CD4-positive, alpha-beta T cell treated with Interleukin-2 at 100 ng/mL for 4 hours (primary cell): Measurements from ENCODE around the gene DHRS7C.
"Not testable (repeated sequence)": the region's sequence is repeated elsewhere in the genome, so short reads cannot be mapped to it uniquely, and the experiment has no call there.

Experiments
- DNase-seq: peaks from one replicate; pipeline ENCODE4 v3.0.0-alpha.2; 2020; ENCODE audit warnings: low spot score

The DHRS7C gene

DNA sequence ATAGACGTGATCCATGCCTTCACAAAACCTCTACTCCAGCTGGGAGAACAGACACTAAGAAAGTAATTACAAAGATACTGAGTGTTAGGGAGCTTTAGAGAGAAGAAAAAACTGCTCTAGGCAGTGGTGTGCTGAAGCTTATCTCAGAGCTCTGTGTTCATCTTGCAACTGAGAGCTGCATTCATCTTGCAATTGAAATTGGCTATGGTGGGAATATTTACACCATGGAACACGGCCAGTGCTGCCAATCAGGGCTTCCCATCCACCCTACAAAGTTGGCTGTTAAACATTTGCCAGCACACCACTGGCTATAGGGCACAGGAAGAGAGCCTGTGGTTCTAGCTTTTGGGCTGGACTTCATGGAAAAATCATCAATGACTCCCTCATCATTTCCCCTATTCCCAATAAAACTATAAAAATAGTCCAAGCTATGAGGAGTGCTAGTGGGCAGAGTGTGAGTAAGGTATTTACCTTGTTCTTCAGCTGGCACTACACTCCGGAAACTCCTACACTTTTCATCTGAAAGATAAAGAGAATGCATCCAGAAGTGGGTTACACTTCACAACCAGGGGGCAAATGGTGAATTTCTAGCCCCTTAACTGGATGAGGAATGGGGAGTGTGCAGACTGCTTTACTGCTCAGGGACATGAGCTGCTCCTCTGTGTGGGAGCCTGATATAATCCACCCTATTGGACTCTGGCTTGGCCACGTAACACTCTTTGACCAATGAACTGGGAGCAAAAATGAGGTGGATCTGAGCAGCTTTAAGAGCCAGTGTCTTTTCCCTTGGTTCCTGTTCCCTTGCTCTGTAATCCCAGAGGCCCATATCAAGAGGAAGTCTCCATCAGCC, 18.9 kb upstream of the DHRS7C start:
- DNase-seq = no peak

DNA sequence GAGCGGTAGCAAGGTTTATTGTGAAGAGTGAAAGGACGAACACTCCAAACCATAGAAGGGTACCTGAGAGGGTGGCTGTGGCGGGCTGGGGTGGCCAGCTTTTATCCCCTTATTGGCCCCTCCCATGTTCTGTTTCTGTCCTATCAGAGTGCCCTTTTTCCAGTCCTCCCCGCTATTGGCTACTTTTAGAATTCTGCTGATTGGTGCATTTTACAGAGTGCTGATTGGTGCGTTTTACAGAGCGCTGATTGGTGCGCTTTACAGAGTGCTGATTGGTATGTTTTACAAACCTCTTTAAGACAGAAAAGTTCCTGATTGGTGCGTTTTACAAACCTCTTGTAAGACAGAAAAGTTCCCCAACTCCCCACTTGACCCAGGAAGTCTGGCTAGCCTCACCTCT, 18.0 kb upstream of the DHRS7C start:
- DNase-seq = no peak

DNA sequence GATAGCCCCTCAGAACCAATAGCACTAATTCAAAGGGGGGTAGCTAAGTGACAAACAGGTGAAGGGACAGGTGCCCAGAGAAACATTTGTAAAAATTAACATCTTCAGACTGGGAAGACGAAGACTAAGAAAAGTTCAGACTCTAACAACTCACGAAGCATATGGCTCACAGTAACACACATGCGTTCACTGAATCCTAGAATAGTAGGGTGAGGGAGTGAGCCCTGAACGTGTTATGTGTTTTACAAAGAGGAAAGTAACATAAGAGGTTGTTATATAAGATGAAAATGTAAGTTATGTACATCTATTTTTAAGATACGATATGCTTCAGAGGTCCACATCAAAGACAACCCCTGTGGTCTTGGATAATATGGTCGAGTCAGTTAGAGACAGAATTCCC, 15.3 kb upstream of the DHRS7C start:
- DNase-seq = no peak

DNA sequence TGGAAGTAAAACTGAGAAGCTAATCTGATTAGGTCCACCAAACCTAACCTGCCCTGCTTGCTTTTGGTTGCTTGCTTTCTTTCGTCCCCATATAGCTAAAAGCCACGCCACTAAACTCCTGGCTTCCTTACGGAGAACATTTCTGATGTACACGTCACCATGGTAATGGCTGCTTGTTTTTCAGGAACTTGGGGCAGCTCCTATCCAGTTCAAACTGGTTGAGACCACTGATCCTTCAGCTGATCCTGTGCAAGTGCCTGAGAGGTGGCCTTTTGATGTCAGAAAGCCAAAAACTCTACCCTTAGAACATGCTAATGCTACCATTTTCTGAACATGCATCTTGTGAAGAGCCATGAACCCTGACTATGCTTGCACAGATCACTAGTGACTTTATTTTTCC, 14.4 kb upstream of the DHRS7C start:
- DNase-seq = no peak

DNA sequence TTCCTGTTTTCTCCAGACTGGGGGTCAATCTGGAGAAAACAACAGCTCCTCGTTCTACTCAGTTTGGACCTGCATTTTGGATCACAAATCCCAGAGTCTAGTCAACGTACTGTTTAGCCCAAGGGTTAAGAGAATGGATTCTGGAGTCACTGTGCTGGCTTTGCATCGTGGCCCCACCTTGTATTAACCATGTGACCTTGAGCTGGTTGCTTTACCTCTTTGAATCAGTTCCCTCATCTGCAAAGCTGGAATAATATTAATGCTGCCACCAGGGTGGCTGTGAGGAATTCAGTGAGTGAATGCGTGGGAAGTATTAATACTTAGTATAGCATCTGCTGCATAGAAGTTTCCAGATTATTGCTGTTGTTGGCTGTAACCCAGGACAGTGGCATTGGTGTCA, 11.3 kb upstream of the DHRS7C start:
- DNase-seq = no peak

DNA sequence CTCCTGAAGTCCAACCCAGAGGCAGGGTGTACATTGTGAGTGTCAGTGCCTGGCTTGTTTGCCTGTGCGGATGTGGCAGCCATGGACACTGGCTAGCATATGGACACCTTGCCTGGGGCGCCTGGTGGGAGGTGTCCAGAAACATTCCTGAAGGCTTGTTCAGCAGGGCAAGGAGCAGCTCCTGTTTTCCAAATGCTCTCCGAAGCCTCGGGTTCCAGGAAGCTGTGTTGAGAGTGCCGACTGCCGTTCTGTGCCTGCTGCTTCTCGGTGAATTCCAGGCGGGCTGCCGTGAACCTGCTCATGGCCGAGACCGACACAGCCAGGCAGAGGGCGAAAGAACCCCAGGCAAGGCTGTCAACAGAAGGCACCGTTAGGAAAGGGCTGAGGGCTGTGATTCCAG, 10.9 kb upstream of the DHRS7C start:
- DNase-seq = no peak

DNA sequence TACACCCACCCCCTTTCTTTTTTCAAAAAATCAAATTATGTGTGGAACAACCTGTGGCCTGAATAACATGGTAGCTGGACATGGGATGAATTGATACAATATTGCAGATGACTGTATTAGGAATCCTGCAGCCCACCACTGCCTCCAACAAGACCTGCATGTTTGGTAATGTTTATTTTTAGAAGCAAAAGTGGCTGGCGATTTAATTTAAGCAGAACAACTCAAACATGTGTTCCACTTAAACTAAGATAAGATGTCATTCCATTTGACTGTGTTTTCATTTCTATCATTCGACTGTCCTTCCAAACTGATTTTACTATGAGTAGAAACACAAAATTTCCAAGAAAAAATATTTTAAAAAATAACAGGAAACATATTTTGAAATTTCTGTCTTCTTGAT, 10.1 kb upstream of the DHRS7C start:
- DNase-seq = no peak

DNA sequence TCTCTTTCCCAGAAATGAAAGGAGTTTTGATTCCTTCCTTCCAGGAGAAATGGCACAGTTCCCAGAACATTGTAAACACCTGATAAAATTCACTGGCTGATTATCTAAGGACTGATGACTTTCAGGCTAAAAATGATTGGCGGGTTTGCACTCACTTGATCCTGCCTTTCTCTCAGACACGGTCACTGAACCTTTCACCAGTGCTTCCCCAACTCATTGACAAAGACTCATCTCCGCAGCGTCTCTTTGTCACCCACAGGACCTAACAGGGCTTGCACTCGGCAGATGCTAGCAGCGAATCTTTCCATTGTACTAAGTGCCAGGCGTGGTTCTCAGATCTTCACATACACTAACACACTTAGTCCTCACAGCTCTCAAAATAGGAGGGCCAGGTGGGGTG, 7.3 kb upstream of the DHRS7C start:
- DNase-seq = no peak

DNA sequence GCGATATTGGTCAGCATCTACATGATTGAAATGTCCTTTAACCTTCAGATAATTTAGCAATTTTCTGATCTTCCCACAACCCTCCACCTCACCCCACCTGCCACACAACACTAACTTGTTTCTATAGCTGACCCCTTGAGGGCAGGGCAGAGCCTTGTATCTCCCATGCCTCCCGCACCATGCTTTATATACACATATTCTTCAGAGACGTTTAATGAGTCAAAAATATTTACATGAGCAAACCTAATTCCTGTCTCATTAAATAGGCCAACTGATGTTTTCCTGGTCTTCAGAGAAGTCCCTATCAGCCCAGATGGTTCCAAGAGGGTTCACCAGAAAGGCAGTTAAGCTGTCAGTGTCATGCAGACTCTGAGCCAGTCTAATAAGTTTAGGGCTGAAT, 6.6 kb upstream of the DHRS7C start:
- DNase-seq = no peak

DNA sequence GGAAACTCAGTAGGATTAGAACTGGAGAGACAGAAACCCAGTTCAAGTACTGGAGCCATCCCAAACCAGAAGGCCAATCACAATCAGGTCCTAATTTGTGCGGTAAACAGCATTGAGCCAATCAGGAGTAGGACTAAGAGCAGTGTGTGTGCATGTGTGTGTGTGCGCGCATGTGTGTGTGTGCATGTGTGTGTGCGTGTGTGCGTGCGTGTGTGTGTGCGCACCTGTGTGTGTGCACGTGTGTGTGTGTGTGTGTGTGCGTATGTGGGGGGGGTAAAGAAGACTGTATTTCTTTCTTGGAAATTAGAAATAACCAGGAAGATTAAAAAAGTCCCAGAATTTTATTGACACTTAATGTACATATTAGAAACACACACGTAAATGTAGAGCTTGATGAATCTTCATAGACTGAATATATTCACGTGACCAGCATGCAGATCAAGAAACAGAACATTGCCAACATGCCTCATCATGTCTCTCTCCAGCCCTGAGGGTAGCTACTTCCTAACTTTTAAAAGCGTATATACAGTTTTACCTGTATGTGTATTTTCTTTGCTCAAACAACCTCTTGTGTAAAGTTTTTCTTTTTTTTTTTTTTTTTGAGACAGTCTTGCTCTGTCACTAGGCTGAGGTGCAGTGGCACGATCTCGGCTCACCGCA, 919 bp upstream of the DHRS7C start:
- no peak for DNase-seq

DNA sequence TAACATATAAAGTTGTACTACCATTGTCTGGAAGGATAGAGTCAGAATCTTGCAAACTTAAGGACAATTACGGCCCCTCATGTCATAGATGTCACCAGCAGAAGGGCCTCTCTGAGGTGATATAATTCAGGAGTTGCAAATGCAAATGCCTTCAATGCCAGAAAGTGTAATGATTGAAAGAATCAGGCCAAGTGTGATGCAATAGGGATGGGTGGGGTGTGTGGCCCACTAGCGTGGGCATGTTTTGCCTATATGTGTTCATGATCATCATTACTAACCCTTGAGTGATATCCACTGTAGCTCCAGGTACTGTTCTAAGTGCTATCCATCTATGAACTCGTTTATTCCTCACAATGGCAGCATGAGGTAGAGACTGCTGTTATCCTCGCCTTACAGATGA, 1.1 kb downstream of the DHRS7C start:
- DNase-seq = no peak

DNA sequence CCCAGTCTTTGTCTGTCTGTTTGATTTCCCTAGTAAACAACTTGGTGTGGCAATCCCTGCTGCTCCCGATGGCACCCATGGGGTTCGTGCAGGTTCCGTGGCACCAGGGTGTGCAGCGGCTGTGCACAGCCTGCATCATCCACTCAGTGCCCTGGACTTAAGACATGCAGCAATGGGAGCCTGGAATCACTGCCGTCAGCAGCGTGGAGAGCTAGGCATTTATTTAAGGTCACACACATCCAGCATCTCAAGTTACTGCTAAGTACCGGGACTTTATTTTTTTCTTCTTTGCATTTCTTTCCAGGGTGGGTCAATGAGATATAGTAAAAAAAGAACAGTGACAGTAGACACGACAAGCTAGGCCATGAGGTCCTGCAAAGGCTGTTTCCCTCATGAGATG, 2.8 kb downstream of the DHRS7C start:
- no peak for DNase-seq

DNA sequence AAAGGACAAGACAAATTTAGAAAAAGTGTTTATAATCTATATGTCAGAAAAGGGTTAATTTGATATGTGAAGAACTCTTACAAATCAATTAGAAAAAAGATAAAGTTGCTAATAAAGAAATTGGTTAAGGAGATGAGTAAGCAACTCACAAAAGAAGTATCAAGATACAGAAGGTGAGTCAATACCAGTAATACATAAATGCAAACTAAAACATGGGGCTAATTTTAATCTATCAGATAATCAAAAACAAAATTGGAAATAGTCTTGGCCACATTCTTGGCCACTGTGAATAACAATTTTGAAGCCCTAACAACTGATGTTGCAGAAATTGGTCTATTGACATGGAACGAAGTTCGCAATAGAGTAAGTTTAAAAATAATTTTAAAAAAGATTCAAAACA, 6.8 kb downstream of the DHRS7C start:
- no peak for DNase-seq

DNA sequence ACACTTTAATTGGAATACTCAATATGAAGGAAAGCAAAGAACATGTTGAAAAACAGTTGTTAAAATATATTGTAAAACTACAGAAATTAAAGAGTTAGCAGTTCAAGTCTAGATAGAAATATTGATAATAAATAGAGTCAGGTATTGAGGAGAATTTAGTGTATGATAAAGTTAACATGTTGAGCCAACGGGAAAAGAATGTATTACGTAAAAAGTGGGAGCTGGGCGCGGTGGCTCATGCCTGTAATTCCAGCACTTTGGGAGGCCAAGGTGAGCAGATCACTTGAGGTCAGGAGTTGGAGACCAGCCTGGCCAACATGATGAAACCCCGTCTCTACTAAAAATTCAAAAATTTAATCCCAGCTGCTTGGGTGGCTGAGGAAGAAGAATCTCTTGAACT, 7.9 kb downstream of the DHRS7C start:
- DNase-seq = not testable (repeated sequence)

DNA sequence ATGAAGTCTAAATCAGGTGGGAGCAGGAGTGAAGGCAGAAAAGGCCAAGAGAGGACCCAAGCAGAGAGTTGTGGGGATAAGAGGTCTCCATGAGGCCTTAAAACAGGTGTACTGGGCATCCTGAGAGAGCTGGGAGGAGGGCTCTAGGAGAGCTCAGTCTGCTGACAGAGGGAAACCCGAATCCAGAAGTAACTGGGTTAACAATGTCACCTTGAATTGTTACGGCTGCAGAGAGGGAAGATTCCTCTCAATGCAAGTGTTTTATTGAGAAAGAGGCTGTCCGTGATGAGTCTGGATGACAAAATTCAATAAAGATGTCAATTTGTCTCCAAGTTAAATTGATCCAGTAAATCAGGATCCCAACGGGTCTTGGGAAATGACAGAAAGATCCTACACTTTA, 8.3 kb downstream of the DHRS7C start:
- DNase-seq = no peak

DNA sequence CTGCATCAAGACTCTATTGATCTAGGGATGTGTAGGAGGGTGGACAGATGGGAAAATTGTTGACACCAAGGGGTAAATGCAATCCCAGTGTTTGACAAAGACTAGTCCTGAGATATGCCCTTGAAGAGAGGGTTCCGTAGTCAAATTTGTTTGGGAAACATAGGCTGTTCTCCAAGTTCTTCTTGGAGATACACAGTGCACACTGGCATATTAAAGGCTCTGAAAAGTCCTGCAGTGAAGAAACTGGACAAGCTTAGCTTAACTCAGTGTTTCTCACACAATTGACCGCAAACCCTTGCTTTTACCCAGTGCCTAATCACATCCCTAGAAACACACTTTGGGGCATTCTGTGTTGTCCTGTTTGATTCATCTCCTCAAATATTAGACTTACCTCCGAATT, 10.8 kb downstream of the DHRS7C start:
- DNase-seq = no peak

DNA sequence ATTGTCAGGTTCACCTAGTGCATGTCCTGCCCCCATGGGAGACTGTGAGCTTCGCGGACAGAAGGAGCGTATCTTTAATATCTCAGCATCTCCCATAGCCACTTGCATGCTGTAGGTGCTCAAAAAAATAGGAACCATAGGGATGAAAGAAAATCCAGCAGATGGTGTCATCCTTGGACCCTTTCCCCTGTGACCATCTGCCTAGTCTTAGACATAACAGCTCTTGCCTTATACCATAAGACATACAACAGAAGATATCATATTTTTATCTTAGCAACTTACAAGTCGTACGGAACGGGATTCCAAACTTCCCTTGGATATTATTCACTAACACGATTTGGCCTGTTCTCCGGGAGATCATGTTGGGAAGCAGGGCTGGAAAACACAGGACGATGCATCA, 14.5 kb downstream of the DHRS7C start:
- DNase-seq = no peak

DNA sequence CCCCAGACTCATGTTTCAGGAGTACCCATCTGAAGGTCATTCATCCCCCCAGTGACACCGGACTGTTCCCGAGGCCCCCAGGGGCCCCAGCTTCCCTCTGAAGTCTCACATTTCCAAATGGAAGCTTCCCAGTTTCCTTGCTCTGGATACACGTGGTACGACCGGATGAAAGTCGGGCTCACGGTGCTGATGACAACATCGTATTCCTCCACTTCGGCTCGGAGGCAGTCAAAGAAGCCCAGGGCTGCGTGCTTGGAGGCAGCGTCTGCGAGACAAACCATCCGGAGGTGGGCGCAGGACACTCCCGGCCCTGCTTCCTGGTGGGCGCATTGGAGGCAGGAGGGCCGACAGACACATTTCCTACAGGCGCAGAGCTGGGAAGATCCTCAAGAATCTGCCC, 18.7 kb downstream of the DHRS7C start:
- no peak for DNase-seq

DNA sequence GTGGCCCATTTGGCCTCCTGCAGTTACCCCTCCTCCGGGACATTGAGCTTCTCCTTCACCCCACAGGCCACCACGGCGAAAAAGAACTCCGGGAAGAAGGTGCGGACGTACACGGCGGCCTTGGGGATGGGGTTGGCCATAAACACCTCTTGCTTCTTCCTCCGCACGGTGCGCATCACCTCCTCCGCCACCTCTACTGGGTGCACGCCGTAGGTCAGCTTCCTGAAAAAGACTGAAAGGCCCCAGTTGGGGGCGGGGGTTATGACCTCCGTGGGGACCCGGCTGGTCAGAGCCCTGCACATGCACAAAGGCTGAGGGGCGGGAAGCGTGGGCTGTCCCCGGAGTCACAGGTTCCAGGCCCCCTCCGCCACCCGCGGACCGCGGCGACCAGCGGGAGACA, 19.9 kb downstream of the DHRS7C start:
- no peak for DNase-seq

DNA sequence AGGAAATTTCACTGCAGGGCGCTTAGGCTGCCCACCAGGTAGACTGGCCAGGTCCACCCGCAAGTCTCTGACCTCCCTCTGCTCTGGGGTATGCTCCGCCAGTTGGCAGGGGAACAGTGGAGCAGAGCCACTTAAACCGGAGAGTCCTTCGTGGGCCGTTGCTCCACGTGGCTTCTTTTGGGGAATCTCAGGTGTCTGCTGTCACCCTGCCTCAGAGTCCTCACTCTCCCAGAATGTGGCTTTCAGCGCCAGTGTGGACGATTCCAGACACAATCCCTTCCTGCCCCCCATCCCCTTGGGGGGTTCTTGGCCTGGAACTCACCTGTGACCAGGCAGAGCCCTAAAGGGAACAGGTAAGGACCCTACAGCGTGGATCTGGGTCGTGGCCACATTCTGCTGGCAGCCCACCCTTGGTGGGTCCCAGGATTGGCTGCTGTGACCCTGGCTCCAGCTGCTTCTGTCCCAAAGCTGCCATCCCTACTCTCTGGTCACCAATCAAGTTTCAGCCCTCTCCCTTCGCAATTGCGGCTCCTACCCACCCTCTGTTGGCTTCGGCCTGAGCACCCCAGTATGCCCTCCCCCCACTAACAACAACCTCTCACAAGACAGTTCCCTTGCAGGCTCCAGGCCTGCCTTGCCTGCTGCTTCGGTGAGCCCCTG, 22.2 kb downstream of the DHRS7C start:
- no peak for DNase-seq

DNA sequence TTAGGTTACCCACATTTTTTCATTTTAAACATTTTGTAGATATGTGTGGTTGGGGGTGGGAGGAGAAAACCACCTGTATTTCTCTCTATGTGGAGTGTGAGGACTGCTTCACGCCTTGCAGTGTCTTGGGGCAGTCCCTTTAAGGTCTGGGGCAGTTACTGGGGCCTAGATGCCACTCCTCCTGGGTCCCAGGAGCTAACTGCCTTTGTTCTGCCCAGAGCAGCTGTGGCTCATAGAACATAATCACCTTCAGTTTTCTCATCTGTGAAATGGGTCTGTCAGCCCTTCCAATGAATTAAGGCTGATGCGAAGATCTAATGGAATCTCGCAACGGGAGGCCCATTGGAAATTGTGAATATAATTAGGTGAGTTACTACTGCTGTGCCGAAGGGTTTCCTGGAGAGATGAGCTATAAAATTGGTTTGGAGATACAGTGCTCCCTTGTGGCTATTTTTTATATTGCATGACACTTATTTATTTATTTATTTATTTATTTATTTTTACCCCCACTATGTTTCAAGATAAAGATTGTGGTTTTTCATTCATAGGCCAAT, 22.9 kb downstream of the DHRS7C start:
- DNase-seq = peak; percentile 27

DNA sequence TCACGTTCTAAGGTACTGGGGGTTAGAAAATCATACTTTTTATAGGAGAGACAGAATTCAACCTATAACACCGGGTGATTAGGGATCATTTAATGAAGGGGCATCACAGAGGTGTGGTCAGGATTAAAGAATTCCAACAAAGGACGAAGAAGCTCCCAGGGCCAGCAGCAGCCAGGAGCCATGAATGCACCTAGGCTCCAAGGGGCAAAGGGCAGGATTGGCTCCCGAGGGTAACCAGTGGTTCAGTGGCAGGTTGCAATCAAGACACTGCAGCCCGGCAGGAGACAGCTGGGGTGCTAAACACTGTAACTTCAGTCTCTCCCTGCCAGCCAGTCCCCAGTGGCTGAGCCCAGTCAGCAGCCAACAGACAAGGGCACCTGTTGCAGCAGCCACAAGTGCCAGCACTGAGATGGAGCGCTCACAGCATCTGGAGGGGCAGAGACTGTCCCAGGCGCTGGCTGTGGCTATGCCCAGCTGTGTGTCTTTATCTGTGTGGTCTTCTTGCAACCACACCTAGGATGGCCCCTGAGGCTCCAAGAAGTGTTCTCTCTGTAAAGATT, 23.9 kb downstream of the DHRS7C start:
- DNase-seq = no peak

DNA sequence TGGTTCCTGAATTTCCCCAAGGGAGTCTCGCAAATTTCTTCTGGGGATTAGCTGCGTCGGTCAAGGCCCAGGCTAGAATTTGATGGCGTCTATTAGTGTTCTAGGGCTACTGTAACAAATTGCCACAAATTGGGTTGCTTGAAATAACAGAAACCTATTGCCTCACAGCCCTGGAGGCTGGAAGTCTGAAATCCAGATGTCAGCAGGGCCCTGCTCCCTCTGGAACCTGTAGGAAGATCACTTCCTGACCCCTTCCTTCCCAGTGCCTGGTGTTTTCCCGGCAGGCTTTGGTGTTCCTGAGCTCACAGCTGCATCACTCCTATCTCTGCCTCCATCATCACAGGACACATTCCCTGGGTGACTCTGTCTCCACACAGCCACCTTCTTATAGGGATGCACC, 24.4 kb downstream of the DHRS7C start:
- no peak for DNase-seq
